Stimulated activated CD4-positive, alpha-beta T cell treated with anti-CD3 and anti-CD28 coated beads, Interleukin-15, amount 100 ng/mL, for 24 hours (primary cell): ENCODE data around the gene WDR54.
"Not testable (repeated sequence)": the region's sequence is repeated elsewhere in the genome, so short reads cannot be mapped to it uniquely, and the experiment has no call there.

ENCODE experiments used
- DNase-seq: peaks from one replicate; pipeline ENCODE4 v3.0.0-alpha.2; 2020

WDR54 gene

GRCh38 chr2:74458132-74458937 lies 36.8 kb downstream of the WDR54 start, which contains the start of gene WBP1:
WBP1 (plus strand) TSS chr2:74458438; CDS start chr2:74458603, 165 bp downstream.
- peak; percentile 99 for DNase-seq

GRCh38 chr2:74458938-74459363 lies 37.4 kb downstream of the WDR54 start:
- DNase-seq, result peak; percentile 27

- peak; percentile 17 for DNase-seq
Measured at GRCh38 chr2:74459503-74460118, 38.1 kb downstream of the WDR54 start.

- DNase-seq, result peak; percentile 18
Measured at GRCh38 chr2:74460187-74460586, 38.7 kb downstream of the WDR54 start.

- DNase-seq, result peak; percentile 27
Measured at GRCh38 chr2:74461187-74462053, 39.9 kb downstream of the WDR54 start.

- no peak for DNase-seq
Measured at GRCh38 chr2:74462054-74462785, 40.7 kb downstream of the WDR54 start.

- DNase-seq, result no peak
Measured at GRCh38 chr2:74462786-74463105, 41.2 kb downstream of the WDR54 start.

- no peak for DNase-seq
Measured at GRCh38 chr2:74464406-74464805, 42.9 kb downstream of the WDR54 start.

- DNase-seq, result not testable (repeated sequence)
Measured at GRCh38 chr2:74470742-74471141, 49.2 kb downstream of the WDR54 start.

- no peak for DNase-seq
Measured at GRCh38 chr2:74471332-74472065, 50.0 kb downstream of the WDR54 start.

- peak; percentile 97 for DNase-seq
Measured at GRCh38 chr2:74472086-74472944, 50.8 kb downstream of the WDR54 start, which contains the start of gene MRPL53. MRPL53 (minus strand) TSS chr2:74472680; CDS start chr2:74472660, 20 bp downstream.

- no peak for DNase-seq
Measured at GRCh38 chr2:74472945-74473258, 51.4 kb downstream of the WDR54 start.

- no peak for DNase-seq
Measured at GRCh38 chr2:74474481-74474880, 53.0 kb downstream of the WDR54 start.

GRCh38 chr2:74474899-74475298 lies 53.4 kb downstream of the WDR54 start:
- DNase-seq, result no peak
